GM21381 (cell line): ENCODE measurements around the gene EHD3.

Source experiments
- ATAC-seq: cut with Tn5 transposase; IDR thresholded peaks from one replicate; pipeline ENCODE4 v1.9.1; 2021; ENCODE audit warnings: mild to moderate bottlenecking, moderate library complexity; ENCODE audit not compliant: unreplicated experiment

Gene EHD3

GRCh38 chr2:31233741-31234682, at the start of gene EHD3:
Gene EHD3, plus strand, starts transcription at chr2:31234152. Its CDS starts 470 bp downstream, at chr2:31234622.
- peak; percentile 99 for ATAC-seq

- ATAC-seq: no peak
Measured at GRCh38 chr2:31187166-31187565, 46.8 kb upstream of the EHD3 start.

- no peak for ATAC-seq
Measured at GRCh38 chr2:31188131-31188530, 45.8 kb upstream of the EHD3 start.

- ATAC-seq: no peak
Measured at GRCh38 chr2:31189141-31189540, 44.8 kb upstream of the EHD3 start.

- no peak for ATAC-seq
Measured at GRCh38 chr2:31190188-31190587, 43.8 kb upstream of the EHD3 start.

GRCh38 chr2:31191931-31192330, 42.0 kb upstream of the EHD3 start:
- ATAC-seq: no peak

GRCh38 chr2:31192396-31192795, 41.6 kb upstream of the EHD3 start:
- no peak for ATAC-seq

- no peak for ATAC-seq
Measured at GRCh38 chr2:31192851-31193392, 41.0 kb upstream of the EHD3 start.

- ATAC-seq: no peak
Measured at GRCh38 chr2:31193806-31194205, 40.1 kb upstream of the EHD3 start.

GRCh38 chr2:31196622-31197021, 37.3 kb upstream of the EHD3 start:
- no peak for ATAC-seq

GRCh38 chr2:31197166-31197565, 36.8 kb upstream of the EHD3 start:
- no peak for ATAC-seq

GRCh38 chr2:31197669-31198068, 36.3 kb upstream of the EHD3 start:
- no peak for ATAC-seq

GRCh38 chr2:31199206-31199605, 34.7 kb upstream of the EHD3 start:
- no peak for ATAC-seq

GRCh38 chr2:31200972-31201371, 33.0 kb upstream of the EHD3 start:
- no peak for ATAC-seq

- ATAC-seq: no peak
Measured at GRCh38 chr2:31202041-31202440, 31.9 kb upstream of the EHD3 start.

- ATAC-seq: no peak
Measured at GRCh38 chr2:31202833-31203232, 31.1 kb upstream of the EHD3 start.

GRCh38 chr2:31203916-31204315, 30.0 kb upstream of the EHD3 start:
- no peak for ATAC-seq

- no peak for ATAC-seq
Measured at GRCh38 chr2:31204783-31205182, 29.2 kb upstream of the EHD3 start.

- no peak for ATAC-seq
Measured at GRCh38 chr2:31205186-31205585, 28.8 kb upstream of the EHD3 start.

- no peak for ATAC-seq
Measured at GRCh38 chr2:31205613-31206012, 28.3 kb upstream of the EHD3 start.

- ATAC-seq: no peak
Measured at GRCh38 chr2:31207790-31208189, 26.2 kb upstream of the EHD3 start.

GRCh38 chr2:31208240-31208639, 25.7 kb upstream of the EHD3 start:
- ATAC-seq: no peak
